ENCODE data around the gene NCBP2. TPM values are rescaled to one million over a fixed set of nuclear protein-coding genes. Genes with fewer than 3 reads are reported as not detected.

Gene NCBP2
- total and polyA plus RNA-seq, 2 donors from 2014 or later = 46.1 to 59.9 TPM

GRCh38 chr3:196951371-196951770 is 9.0 kb upstream of the NCBP2 start:
- intact Hi-C loops (cut with DNase I) = no loop called here
- Histone ChIP-seq H3K4me1 (ENCODE audit: control insufficient read depth in 2 of 3, insufficient read depth in 2 of 3, low read depth in 1 of 3, low read length in 3 of 3) (no peaks in the 10 kb centered on the region), H3K9ac (ENCODE audit: low read length in 3 of 3) (no peak overlapping the region), H3K4me3 (ENCODE audit: low read length in 3 of 3) (no peak overlapping the region), H3K36me3 (ENCODE audit: control insufficient read depth in 2 of 3, insufficient read depth in 3 of 3, low read length in 3 of 3) (no peaks in the 10 kb centered on the region), H3K27ac (ENCODE audit: low read depth in 2 of 2, low read length in 2 of 2) (no peak overlapping the region), H3K9me3 (ENCODE audit: control insufficient read depth in 2 of 3, insufficient read depth in 1 of 3, low read length in 3 of 3) (no peaks in the 10 kb centered on the region), H3K27me3 (ENCODE audit: control insufficient read depth, insufficient read depth, low read length) (no peaks in the 10 kb centered on the region)
- FAIRE-seq = no peak
- no peak for DNase-seq
- TF ChIP-seq CTCF (IDR thresholded peaks at IDR 0.05; ENCODE audit: borderline replicate concordance, extremely low read depth, insufficient read depth) = no peak

- Histone ChIP-seq H3K9ac (ENCODE audit: low read length in 3 of 3) (no peak overlapping the region), H3K27me3 (ENCODE audit: control insufficient read depth, insufficient read depth, low read length) (no peaks in the 10 kb centered on the region), H3K4me1 (ENCODE audit: control insufficient read depth in 2 of 3, insufficient read depth in 2 of 3, low read depth in 1 of 3, low read length in 3 of 3) (no peaks in the 10 kb centered on the region), H3K9me3 (ENCODE audit: control insufficient read depth in 2 of 3, insufficient read depth in 1 of 3, low read length in 3 of 3) (no peaks in the 10 kb centered on the region), H3K27ac (ENCODE audit: low read depth in 2 of 2, low read length in 2 of 2) (no peak overlapping the region), H3K36me3 (ENCODE audit: control insufficient read depth in 2 of 3, insufficient read depth in 3 of 3, low read length in 3 of 3) (no peaks in the 10 kb centered on the region), H3K4me3 (ENCODE audit: low read length in 3 of 3) (no peak overlapping the region)
- intact Hi-C loops (cut with DNase I) = no loop called here
- DNase-seq (no peak), FAIRE-seq (no peak)
- no peak for TF ChIP-seq CTCF (IDR thresholded peaks at IDR 0.05; ENCODE audit: borderline replicate concordance, extremely low read depth, insufficient read depth)
Measured at GRCh38 chr3:196949750-196950149, 7.4 kb upstream of the NCBP2 start.

GRCh38 chr3:196949285-196949619 is 6.9 kb upstream of the NCBP2 start:
- peak in 2 of 5 donors; percentile 32 to 79 for DNase-seq
- TF ChIP-seq CTCF (IDR thresholded peaks at IDR 0.05; ENCODE audit: borderline replicate concordance, extremely low read depth, insufficient read depth) = no peak
- intact Hi-C loops (cut with DNase I) = no loop called here
- no peaks in the 10 kb centered on the region for H3K9me3 ChIP-seq (ENCODE audit: control insufficient read depth in 2 of 3, insufficient read depth in 1 of 3, low read length in 3 of 3)
- H3K27me3 ChIP-seq (ENCODE audit: control insufficient read depth, insufficient read depth, low read length) = no peaks in the 10 kb centered on the region
- no peaks in the 10 kb centered on the region for H3K4me1 ChIP-seq (ENCODE audit: control insufficient read depth in 2 of 3, insufficient read depth in 2 of 3, low read depth in 1 of 3, low read length in 3 of 3)
- H3K27ac ChIP-seq (ENCODE audit: low read depth in 2 of 2, low read length in 2 of 2) = no peak overlapping the region
- H3K36me3 ChIP-seq (ENCODE audit: control insufficient read depth in 2 of 3, insufficient read depth in 3 of 3, low read length in 3 of 3) = no peaks in the 10 kb centered on the region
- no peak for FAIRE-seq
- H3K4me3 ChIP-seq (ENCODE audit: low read length in 3 of 3) = no peak overlapping the region
- no peak overlapping the region for H3K9ac ChIP-seq (ENCODE audit: low read length in 3 of 3)
